Measurements from ENCODE around the gene TMED3. TPM values are rescaled to one million over a fixed set of nuclear protein-coding genes. Genes with fewer than 3 reads are reported as not detected.

The TMED3 gene
- total and polyA plus RNA-seq, 2 donors (not counting 1 experiment from before 2014, with no cell fraction given), result 20.7 to 32.5 TPM

DNA sequence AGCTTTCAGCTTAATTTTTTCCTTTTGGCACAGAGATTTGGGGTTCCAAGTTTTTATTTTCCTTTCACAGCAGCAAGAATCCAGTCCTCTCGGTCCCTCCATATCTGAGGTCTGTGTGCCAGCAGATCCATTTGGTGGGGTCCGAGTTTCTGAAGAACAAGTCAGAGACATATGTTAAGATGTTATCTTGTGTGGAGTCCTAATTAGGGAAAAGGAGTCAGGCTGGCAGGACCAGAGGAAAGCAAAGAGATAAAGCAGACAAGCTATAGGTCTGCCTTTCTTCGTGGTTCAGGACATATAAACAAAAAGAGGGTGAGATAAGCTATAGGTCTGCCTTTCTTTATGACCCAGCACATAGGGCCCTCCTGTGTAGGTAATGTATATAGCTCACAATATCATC, 54.9 kb downstream of the TMED3 start:
- Mint-ChIP-seq H3K4me3 (no peak overlapping the region), H3K4me1 (no peaks in the 10 kb centered on the region), H3K27ac (no peak overlapping the region), H3K9me3 (ENCODE audit: insufficient read depth) (no peaks in the 10 kb centered on the region), H3K27me3 (no peaks in the 10 kb centered on the region)
- no peaks in the 10 kb centered on the region for H3K36me3 ChIP-seq (replicated peaks in 1 of 2; ENCODE audit: control extremely low read depth in 1 of 2, control insufficient read depth in 1 of 2, extremely low read depth in 1 of 2, insufficient read depth in 2 of 2, low read length in 1 of 2)
- DNase-seq, result no peak
- intact Hi-C loops (cut with micrococcal nuclease), result no loop called here
- H3K9me3 ChIP-seq (ENCODE audit: control extremely low read depth in 1 of 3, control insufficient read depth in 2 of 3, insufficient read depth in 1 of 3, low read length in 2 of 3), result no peaks in the 10 kb centered on the region
- ATAC-seq (ENCODE audit: low read depth), result no peak
- no peak overlapping the region for H3K9ac ChIP-seq (ENCODE audit: low read length)
- no peaks in the 10 kb centered on the region for H3K27me3 ChIP-seq (replicated peaks in 1 of 4; ENCODE audit: control extremely low read depth in 1 of 4, control insufficient read depth in 3 of 4, insufficient read depth in 4 of 4, low read length in 3 of 4)
- TF ChIP-seq, protein P1, sequence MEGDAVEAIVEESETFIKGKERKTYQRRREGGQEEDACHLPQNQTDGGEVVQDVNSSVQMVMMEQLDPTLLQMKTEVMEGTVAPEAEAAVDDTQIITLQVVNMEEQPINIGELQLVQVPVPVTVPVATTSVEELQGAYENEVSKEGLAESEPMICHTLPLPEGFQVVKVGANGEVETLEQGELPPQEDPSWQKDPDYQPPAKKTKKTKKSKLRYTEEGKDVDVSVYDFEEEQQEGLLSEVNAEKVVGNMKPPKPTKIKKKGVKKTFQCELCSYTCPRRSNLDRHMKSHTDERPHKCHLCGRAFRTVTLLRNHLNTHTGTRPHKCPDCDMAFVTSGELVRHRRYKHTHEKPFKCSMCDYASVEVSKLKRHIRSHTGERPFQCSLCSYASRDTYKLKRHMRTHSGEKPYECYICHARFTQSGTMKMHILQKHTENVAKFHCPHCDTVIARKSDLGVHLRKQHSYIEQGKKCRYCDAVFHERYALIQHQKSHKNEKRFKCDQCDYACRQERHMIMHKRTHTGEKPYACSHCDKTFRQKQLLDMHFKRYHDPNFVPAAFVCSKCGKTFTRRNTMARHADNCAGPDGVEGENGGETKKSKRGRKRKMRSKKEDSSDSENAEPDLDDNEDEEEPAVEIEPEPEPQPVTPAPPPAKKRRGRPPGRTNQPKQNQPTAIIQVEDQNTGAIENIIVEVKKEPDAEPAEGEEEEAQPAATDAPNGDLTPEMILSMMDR (IDR thresholded peaks at IDR 0.05), result no peak
- no peak for TF ChIP-seq EZH2 (IDR thresholded peaks at IDR 0.05; ENCODE audit: borderline replicate concordance, insufficient read depth, low read depth, low read length, poor library complexity, severe bottlenecking)
- no peak overlapping the region for H3K27ac ChIP-seq (ENCODE audit: low read length in 2 of 2)
- no peak overlapping the region for H2AFZ ChIP-seq (ENCODE audit: insufficient read depth, low read depth, low read length, poor library complexity, severe bottlenecking)
- POLR2A ChIA-PET, result no interaction called here
- no peaks in the 10 kb centered on the region for H3K4me1 ChIP-seq (ENCODE audit: control insufficient read depth in 2 of 2, insufficient read depth in 2 of 2, low read length in 2 of 2)
- CTCF ChIA-PET, result interaction anchor here (1.2 to 8.0 kb wide), 3 partner anchors 12 to 807 kb away, joined by 3 to 47 read pairs (median 3); no protein-coding TSS in a partner anchor
- H3K79me2 ChIP-seq (ENCODE audit: control insufficient read depth, insufficient read depth, low read length), result no peaks in the 10 kb centered on the region
- no peak overlapping the region for H3K4me3 ChIP-seq (ENCODE audit: control extremely low read depth in 1 of 5, extremely low read depth in 1 of 5, insufficient read depth in 1 of 5, low read depth in 2 of 5, low read length in 4 of 5)
- no peaks in the 10 kb centered on the region for H4K20me1 ChIP-seq (ENCODE audit: control insufficient read depth, insufficient read depth, low read length, poor library complexity, severe bottlenecking)
- 94% methylated on average over 2 of the region's 3 CpGs for WGBS (ENCODE audit: insufficient coverage)
- H3K4me2 ChIP-seq (replicated peaks; ENCODE audit: low read depth, low read length, poor library complexity, severe bottlenecking), result no peak overlapping the region

DNA sequence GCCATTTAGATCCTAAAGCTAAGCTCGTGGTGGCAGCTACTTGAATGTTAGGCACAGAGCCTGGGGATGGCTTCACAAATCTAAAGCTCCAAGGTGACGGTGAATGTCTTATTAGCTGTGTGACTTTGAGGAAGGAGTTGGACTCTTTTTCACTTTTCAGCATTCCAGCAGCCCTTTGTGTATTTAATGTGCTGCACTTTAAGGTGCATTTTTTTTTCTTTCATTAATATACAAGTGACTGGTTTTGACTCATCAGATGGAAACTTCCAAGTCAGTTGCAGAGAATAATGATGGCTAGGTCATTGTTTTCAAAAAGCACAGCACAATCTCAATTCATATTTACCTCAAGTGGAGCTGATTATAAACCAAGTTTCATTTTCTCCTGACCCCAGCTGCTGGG, 55.8 kb downstream of the TMED3 start:
- H3K4me3 Mint-ChIP-seq, result no peak overlapping the region
- CTCF ChIA-PET, result interaction anchor here (1.2 to 8.0 kb wide), 3 partner anchors 11 to 806 kb away, joined by 3 to 47 read pairs (median 3); no protein-coding TSS in a partner anchor
- no peaks in the 10 kb centered on the region for H3K4me1 ChIP-seq (ENCODE audit: control insufficient read depth in 2 of 2, insufficient read depth in 2 of 2, low read length in 2 of 2)
- no peak overlapping the region for H3K27ac Mint-ChIP-seq
- no peak overlapping the region for H2AFZ ChIP-seq (ENCODE audit: insufficient read depth, low read depth, low read length, poor library complexity, severe bottlenecking)
- no peaks in the 10 kb centered on the region for H4K20me1 ChIP-seq (ENCODE audit: control insufficient read depth, insufficient read depth, low read length, poor library complexity, severe bottlenecking)
- intact Hi-C loops (cut with micrococcal nuclease), result no loop called here
- H3K4me2 ChIP-seq (replicated peaks; ENCODE audit: low read depth, low read length, poor library complexity, severe bottlenecking), result no peak overlapping the region
- WGBS (ENCODE audit: insufficient coverage), result 100% methylated on average over 1 of the region's 2 CpGs
- H3K27me3 ChIP-seq (replicated peaks in 1 of 4; ENCODE audit: control extremely low read depth in 1 of 4, control insufficient read depth in 3 of 4, insufficient read depth in 4 of 4, low read length in 3 of 4), result no peaks in the 10 kb centered on the region
- H3K4me3 ChIP-seq (ENCODE audit: control extremely low read depth in 1 of 5, extremely low read depth in 1 of 5, insufficient read depth in 1 of 5, low read depth in 2 of 5, low read length in 4 of 5), result no peak overlapping the region
- TF ChIP-seq, protein P1 (IDR thresholded peaks at IDR 0.05), result no peak
- TF ChIP-seq EZH2 (IDR thresholded peaks at IDR 0.05; ENCODE audit: borderline replicate concordance, insufficient read depth, low read depth, low read length, poor library complexity, severe bottlenecking), result no peak
- H3K9me3 Mint-ChIP-seq (ENCODE audit: insufficient read depth), result no peaks in the 10 kb centered on the region
- no peak overlapping the region for H3K9ac ChIP-seq (ENCODE audit: low read length)
- ATAC-seq (ENCODE audit: low read depth) (no peak), DNase-seq (no peak)
- no peak overlapping the region for H3K27ac ChIP-seq (ENCODE audit: low read length in 2 of 2)
- H3K27me3 Mint-ChIP-seq, result no peaks in the 10 kb centered on the region
- POLR2A ChIA-PET, result no interaction called here
- no peaks in the 10 kb centered on the region for H3K79me2 ChIP-seq (ENCODE audit: control insufficient read depth, insufficient read depth, low read length)
- H3K4me1 Mint-ChIP-seq, result no peaks in the 10 kb centered on the region
- no peaks in the 10 kb centered on the region for H3K9me3 ChIP-seq (ENCODE audit: control extremely low read depth in 1 of 3, control insufficient read depth in 2 of 3, insufficient read depth in 1 of 3, low read length in 2 of 3)
- H3K36me3 ChIP-seq (replicated peaks in 1 of 2; ENCODE audit: control extremely low read depth in 1 of 2, control insufficient read depth in 1 of 2, extremely low read depth in 1 of 2, insufficient read depth in 2 of 2, low read length in 1 of 2), result no peaks in the 10 kb centered on the region

Measured in B cell (primary cell).